Raji (cell line): Measurements from ENCODE around the gene DONSON.
A peak's percentile ranks its signal among the peaks of the same experiment; 100 is the strongest.

ENCODE experiments used
- POLR2A ChIP-seq: IDR thresholded peaks from 2 replicates; pipeline ENCODE4 v1.6.1; 2011; ENCODE audit warnings: low read depth, low read length, control low read depth; ENCODE audit not compliant: insufficient read depth

DONSON gene, protein sequence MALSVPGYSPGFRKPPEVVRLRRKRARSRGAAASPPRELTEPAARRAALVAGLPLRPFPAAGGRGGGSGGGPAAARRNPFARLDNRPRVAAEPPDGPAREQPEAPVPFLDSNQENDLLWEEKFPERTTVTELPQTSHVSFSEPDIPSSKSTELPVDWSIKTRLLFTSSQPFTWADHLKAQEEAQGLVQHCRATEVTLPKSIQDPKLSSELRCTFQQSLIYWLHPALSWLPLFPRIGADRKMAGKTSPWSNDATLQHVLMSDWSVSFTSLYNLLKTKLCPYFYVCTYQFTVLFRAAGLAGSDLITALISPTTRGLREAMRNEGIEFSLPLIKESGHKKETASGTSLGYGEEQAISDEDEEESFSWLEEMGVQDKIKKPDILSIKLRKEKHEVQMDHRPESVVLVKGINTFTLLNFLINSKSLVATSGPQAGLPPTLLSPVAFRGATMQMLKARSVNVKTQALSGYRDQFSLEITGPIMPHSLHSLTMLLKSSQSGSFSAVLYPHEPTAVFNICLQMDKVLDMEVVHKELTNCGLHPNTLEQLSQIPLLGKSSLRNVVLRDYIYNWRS

DNA sequence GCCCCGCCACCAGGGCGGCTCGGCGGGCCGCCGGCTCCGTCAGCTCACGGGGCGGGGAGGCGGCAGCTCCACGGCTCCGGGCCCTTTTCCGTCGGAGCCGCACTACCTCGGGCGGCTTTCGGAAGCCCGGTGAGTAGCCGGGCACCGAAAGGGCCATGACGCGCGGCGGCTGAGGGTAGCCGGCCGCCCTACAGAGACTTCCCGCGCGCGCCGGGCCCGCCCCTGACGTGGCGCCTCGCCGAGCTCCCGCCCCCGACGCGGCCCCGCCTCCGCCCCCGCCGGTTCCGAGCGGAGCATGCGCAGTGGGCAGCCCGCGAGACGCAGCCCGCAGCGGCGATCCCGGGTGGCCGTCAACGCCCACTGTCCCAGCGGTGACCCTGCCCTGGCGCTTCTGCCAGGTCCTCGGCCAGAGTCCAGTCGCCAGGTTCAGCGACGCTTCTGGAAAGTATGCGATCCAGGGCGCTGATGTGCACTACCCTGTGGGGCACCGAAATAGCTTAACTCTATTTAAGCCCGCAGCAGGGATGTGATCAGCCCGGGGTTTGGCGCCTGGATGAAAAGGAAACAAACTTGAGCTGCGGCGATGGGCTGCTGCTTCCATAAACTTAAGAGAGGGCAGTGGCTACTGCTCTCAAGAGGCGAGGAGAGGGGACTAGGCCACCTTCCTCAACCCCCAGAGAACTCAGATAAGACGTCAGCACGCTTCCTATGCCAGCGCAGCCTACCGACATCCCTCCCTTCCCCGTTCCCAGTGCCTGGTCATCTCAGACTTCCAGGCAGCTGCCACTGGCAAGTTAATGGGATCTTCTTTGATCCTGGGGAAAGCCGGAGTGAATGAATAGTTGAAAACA is at the start of gene DONSON:
Gene DONSON (minus strand): TSS at position 200 of the 851 bp plus-strand sequence. CDS start 43 bp downstream, at position 157.
- TF ChIP-seq POLR2A: peak; percentile 73

DNA sequence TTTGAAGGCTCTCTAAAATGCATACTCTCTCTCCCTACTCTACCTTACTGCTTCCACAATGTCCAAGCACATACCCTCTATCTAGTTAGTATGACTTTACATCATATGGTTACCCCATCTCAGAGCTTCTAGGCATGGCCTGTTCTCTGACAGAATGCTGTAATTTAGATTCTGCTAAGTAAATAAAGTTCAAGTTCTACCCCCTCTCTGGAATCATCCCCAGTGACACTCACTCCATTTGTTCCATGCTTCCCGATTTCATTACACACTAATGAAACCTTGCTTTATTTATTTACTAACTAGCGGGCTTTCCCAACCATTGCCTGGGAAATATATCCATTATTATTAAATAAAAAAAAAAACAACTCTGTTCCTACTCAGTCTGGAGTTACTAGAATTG is 45.8 kb upstream of the DONSON start:
- TF ChIP-seq POLR2A: no peak

DNA sequence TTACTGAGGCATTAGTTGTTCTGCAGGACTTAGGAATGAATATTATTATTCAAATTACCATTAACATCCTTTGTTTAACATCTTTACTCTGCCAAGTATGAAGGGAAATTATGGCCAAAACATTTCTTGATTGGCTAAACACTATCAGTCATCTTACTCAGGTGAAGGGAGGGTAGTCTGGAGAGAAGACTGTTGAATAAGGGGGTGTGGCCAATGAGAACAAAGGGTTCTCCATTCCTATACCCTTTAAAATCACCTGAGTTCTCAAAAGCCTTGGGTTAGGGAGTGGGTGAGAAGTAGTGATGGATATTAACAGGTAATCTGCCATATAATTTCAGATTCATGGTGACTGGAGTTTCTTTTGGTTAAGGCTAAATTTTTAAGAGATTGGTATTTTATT is 33.8 kb upstream of the DONSON start:
- no peak for TF ChIP-seq POLR2A

DNA sequence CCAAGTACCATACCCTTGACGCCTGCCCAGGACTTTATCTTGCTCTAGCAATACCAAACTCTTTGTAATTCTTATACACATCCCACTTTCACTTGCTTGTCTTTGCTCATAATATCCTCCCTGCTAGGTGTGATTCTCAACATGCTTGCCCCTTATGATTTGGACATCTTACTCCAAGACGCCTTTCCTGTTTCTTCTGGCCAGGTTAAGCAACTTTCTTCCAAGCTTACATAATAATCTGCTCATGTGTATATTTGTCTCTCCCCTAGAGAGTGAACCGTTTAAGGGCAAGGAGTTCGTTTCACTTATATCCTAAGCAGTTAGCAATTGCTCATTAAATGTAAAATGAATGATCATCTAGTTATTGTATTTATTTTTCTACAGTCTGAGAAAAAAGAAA is 31.2 kb upstream of the DONSON start:
- no peak for TF ChIP-seq POLR2A

DNA sequence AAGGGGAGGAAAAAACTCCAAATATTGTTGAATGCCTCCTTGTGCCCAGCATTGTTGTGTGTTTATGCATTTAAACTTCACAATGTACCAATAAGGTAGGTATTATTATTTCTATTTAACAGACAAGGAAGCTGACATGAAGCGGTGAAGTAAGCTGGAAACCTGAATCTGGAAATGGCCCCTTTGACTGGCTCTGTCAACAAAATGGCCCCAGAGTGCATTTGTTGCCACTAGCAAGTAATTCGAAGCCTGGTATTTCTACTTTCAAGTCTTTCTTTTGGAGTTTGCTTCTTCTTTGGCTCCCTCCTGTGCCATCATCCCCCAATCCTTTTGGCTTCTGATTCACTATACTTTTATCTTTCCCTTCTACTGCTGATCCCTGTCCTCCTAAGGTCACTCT is 29.9 kb upstream of the DONSON start:
- TF ChIP-seq POLR2A: no peak

DNA sequence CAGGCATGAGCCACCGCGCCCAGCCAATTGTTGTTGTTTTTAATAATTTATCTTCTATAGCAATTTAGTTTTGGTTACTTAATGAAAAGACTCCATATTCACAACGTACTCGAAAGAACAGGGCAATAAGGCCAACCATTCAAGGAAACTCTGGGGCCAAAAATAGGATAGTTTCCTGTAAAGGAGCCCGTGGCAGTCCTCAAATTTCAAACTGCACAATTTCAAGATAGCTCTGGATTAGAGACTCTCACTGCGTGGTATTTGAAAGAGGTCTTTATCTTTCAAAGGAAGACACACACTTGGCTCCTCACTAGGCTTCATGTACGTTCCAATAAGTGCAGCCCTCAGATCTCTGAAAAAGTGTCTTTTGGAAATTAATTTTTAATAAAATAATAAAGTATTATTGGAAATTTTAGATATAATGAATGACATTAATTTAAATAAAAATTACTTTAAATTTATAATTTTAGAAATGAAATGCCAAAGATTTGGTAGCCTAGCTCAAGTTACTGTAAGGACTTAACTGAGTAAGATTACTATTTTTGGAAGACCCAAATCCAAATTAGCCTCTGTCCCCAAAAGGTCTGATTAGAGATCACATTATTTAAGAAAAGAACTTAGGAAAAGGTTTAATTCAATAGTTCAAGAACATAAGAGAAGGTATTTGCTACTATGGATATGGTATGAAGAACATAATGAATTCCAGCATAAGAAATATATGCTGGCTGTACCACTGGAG is 22.7 kb upstream of the DONSON start:
- no peak for TF ChIP-seq POLR2A

DNA sequence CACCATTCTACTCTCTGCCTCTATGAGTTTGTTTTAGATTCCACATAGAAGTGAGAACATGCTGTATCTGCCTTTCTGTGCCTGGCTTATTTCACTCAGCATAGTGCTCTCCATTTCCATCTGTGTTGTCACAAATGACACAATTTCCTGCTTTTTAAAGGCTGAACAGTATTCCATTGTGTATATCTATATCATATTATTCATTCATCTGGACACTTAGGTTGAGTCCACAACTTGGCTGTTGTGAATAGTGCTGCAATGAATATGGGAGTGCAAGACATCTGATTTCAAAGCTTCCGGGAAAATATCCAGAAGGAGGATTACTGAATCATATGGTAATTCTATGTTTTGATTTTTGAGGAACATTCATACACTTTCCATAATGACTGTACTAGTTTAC is 20.1 kb upstream of the DONSON start:
- TF ChIP-seq POLR2A: no peak

DNA sequence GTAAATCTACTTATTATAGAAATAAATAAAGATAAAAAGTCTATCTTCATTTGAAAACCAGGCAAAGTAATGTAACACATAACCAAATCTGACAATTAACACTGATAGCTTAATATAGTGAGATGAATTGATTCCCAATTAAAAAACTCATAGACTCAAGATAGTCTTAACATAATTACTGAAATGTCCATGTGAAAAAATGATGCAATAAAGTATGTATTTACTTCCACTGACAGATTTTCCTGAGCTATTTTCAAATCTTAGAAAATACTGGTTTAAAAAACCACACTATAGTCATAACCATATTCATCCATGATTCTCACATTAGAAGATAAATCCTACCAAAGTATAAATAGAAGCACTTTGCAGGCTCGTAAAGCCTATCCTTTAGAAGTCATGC is 9.6 kb upstream of the DONSON start:
- no peak for TF ChIP-seq POLR2A

DNA sequence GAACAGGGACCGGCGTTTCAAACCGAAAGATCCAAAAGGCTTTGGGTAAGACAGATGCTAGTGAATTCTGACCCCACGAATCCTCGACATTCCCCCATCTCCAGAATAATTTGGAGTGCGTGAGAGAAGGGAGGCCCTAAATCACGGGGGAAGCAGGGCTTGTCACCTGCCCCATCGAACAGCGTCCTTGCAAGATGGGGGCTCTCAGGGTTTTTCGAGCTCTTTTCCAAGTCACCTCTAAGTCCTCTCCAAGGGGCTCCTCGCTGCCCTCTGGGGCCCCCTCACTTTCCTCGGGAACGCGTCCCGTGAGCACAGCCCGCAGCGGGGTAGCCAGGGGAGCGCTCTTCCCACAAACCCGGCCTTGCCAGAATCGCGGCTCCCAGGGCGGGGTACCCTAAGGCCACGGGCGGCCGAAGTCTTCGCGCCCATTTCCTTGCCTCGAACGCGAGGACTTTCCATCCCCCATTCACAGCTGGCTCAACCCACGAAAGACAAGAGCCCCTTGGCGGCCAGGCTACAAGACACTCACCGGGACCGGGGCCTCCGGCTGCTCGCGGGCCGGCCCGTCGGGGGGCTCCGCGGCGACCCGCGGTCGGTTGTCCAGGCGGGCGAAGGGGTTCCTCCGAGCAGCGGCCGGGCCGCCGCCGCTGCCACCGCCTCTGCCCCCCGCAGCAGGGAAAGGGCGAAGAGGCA is 546 bp downstream of the DONSON start:
- TF ChIP-seq POLR2A: no peak

DNA sequence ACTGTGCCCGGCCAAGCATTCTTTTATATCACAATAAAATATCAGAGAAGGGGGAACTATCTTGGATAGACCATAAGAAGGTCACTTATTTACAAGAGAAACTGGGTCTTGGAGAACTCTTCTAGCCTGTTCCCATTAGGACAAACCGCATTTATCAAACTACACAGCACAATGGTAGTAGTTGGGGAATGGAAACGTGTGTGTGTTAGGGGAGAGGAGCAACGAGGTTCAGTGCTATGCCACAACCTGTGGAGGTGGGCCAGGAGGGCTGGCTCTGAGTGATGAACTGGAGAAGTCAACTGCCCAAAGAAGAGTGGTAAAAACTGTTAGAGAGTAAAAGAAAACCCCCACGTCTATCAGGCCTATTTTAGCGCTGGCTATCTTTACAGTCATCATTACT is 1.6 kb downstream of the DONSON start:
- TF ChIP-seq POLR2A: no peak

DNA sequence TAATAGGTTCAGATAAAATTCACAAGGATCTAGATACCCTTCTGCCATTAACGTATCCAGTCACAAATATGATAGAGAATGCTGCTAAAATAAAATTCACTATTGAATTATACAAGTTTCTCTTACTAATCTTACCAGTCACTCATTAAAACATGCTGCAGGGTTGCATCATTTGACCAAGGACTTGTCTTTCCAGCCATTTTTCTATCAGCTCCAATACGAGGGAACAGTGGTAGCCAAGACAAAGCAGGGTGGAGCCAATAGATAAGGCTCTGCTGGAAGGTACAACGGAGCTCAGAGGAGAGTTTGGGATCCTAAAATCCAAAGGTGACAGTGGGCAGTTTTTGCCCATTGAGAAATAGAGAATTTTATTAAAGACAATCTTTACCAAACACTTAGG is 4.0 kb downstream of the DONSON start:
- no peak for TF ChIP-seq POLR2A

DNA sequence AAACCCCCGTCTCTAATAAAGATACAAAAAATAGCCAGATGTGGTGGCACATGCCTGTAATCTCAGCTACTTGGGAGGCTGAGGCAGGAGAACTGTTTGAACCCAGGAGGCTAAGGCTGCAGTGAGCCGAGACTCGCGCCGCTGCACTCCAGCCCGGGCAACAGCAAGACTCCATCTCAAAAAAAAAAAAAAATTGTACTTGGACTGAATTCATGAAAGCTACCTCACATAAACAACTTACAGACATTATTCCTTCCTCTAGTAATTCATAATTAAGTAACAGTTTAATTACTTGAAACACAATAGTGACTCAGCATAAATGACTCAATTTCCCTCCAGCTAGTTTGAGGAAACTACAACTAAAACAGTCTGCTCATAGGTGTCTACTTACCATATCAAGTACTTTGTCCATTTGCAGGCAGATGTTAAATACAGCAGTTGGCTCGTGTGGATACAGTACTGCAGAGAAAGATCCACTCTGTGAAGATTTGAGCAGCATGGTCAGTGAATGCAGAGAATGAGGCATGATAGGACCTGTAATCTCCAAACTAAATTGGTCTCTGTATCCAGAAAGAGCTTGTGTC is 9.4 kb downstream of the DONSON start:
- TF ChIP-seq POLR2A: no peak

DNA sequence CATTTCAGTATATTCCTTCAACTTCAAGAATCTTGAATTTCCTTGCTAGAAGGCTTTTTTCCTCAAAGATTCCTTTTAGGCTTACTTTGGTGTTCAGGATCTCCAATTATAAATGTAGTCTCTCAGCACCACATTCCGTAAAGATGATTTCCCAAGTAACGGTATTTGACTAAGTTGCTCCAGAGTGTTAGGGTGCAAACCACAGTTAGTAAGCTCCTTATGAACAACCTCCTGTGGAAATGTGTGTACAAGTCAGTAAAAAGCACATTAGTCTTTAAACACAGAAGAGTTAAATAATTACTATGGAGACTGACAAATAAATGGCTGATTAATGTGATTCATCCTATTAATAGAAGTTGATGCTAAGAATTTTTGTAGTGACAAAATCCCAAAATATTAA is 10.3 kb downstream of the DONSON start:
- no peak for TF ChIP-seq POLR2A

DNA sequence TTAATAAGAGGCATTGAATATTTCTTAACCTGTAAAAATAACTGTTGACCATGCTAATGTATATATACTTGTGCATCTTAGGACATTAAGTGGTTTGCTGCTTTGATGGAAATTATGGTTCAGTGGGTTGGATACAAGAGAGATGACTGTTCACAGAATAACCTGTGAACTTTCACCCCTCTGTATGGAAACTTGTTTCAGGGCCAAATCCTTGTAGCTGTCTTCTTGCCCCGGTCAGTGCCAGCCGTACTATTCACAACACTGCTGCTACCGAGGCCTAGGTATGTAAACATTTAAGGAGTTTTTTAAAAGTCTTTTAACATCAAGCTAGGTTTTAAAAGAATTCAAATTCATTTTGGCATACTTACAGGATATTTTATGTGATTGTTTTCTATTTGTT is 16.1 kb downstream of the DONSON start:
- no peak for TF ChIP-seq POLR2A
